ENCODE data around the gene KPNB1.

KPNB1 gene

DNA sequence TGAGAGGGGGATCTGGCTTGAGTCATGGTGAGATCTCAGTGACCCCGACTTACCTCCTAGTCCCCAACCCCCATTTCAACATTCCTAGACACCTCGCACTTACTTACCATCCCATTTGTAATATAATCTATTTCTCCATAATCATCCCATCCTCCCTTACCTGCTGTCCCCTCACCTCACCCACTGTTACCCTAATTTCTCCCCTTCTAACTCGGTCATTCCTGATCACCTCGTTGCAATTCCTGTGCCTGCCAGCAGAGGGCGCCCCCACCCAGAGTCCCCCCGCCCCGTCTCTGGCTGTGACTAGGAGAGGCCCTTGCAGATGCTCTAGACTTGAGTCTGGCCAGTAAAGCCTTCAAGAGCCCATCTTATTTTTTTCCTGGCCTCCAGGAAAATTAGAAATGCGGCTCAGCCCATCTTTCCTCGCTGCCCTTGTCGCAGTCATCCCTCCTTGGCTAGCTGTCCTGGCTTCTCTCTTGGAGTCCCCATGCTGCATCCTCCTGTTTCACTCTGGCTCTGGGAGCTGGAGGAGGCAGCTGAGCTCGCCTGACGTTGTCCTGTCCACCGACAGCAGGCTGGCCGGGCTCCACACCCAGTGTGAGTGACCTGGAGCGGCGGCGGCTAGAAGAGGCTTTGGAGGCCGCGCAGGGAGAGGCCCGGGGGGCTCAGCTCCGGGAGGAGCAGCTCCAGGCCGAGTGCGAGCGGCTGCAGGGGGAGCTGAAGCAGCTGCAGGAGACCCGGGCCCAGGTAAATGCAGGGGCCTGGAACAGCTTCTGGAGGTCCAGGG, 49.2 kb downstream of the KPNB1 start:
- DNase-seq: peak; percentile 56 to 78 (median 75)

DNA sequence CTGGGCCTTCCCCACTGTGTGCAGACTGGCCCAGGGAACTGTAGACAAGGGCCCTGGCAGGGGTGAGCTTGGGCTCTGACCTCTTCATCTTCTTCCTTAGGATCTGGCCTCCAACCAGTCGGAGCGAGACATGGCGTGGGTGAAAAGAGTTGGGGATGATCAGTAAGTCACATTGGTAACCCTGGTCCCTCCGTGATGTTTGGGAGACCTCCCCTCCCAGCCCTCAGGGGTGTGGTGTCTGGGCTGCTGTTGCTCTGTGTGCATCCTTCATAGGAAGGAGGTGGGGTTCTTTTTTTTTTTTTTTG, 49.8 kb downstream of the KPNB1 start:
- DNase-seq: no peak

DNA sequence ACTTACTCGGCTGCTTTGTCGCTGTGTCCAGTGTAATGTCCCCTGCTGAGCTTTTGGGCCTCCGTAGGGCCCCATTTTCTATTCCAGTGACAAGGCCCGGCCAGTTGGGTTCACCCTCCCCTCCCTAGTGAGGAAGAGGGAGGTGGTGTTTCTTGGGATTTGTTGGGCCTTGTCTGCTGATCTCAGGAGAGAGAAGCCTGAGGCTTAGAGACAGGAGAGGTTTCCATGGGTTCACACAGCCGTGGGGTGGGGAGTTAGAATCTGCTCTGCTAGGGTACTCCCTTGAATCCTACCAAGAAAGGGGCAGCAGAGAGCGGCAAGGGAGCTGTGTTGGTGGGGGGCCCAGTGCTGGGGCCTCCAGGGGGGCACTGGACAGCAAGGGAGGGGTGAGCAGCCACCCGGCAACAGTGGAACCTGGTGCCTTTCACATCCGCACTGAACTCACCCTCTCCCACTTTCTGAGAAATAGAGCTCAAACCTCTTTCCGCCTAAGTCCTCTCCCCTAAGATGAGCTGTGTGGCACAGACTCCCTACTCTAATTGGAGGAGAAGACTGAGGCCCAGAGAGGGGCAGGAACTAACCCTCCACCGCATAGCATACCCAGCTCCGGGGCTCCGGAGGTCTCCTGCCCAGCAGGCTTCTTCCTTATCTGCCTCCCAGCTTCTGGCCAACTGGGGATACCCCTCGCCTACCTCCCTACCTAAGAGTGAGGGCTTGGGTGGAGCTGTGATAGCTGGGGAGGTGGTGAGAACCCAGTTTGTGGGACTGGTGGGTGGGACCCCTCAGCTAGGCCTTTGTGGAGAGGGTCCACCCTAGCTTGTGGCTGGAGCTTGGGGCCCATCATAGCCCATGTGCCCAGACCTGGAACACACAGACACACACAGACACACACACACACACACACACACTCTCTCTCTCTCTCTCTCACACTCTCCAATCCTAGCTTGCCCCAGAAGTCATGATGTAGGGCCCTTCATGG, 51.0 kb downstream of the KPNB1 start:
- no peak for DNase-seq

DNA sequence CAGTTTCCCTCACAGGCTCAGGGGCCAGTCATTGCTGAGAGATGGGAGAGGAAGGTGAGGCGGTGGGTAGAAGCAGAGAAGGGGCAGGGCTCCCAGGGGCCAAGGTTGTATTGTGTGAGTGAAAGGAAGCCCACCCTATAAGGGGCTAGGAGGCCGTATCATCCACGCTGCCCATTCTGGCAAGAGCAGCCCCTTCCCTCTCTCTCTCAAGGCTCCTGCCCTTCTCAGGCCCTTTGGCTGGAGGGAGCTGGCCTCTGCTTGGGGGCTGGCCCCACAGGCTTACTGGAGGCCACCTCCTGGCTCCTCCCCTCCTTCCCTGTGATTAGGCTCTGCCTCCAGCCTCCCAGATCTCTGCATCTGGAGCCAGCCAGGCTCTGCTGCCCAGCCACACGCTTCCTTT, 51.9 kb downstream of the KPNB1 start:
- DNase-seq: no peak

DNA sequence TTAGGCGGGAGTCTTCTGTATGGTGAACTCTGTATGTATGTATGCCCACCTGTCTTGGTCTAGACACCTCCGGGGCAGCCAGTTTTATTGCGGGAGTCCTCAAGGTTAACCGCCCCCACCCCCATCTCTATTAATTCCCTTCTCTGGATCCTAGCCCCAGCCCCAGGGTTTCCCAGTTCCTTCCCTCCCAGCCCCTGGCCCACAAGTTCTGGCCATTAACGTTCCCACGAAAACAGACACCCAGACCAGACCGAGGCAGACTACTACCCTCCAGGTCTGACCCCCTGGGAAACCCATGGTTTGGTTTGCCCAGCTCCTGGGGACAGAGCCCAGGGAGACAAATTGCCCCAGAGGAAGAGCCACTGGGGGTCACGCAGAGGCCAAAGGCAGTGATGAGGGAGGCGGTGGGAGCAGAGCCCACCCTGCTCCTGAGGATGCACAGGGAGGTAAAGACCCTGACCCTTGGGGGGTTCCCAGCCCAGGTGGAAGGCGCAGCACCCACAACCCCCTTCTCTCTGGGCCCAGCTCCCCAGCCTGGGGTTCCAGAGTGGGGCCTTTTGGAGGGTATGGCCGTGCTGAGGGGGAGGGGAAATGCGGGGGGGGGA, 52.8 kb downstream of the KPNB1 start:
- DNase-seq: no peak

DNA sequence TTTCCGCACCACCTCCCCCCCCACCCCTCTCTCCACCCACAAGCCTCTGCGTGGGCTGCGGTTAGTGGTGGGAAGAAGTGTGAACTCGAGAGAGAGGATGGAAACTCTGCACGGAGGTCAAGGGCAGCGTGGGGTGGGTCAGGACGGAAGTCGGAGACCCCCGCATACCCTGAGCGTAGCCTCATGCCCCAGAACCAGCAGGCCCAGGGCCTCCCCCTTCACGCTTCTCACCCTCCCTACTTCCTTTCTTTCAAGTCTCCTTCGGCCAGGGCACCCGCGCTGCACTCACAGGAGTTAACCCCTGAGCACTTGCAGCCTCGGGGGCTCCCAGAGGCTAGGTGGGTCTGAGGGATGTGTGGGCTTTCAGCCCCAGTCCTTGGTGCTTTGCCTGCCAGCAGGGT, 53.5 kb downstream of the KPNB1 start:
- DNase-seq: peak in 2 of 3 donors; percentile 30 to 44

DNA sequence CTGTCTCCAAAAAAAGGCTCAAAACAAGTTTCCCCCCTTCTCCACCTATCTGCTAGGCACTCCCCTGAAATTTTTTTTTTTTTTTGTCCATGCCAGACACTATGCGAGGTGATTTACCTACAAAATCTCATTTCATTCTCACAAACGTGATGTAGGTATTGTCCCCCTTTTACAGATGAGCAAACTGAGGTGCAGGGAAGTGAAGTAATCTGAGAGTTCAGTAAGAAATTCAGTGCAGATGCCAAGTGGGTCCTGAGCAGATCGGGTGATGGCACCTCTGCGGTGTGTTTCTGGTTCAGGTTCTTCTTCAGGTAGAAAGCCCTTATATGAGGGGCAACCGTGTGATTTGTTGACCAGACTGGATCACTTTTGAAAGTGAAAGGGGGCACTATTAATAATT, 54.0 kb downstream of the KPNB1 start:
- DNase-seq: no peak

DNA sequence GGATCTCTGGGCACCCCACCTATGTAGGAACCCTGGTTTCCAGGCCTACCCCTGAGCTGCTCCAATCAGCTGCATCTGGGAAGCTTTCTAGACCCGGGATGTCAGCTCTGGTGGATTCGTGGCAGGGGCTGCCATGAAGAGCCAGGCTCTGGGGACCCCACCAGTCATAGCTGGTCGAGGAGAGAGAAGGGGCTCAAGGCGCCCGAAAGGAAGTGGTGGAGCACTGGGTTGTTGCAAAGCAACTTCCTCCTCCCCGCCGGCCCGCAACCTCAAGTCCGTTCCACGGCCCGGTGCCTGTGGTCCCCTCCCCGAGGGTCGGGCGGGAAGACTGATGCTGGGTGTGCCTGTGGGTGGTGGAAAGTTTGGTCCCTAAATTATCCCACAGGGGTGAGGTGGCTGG, 54.4 kb downstream of the KPNB1 start:
- peak in 2 of 3 donors; percentile 39 to 55 for DNase-seq

DNA sequence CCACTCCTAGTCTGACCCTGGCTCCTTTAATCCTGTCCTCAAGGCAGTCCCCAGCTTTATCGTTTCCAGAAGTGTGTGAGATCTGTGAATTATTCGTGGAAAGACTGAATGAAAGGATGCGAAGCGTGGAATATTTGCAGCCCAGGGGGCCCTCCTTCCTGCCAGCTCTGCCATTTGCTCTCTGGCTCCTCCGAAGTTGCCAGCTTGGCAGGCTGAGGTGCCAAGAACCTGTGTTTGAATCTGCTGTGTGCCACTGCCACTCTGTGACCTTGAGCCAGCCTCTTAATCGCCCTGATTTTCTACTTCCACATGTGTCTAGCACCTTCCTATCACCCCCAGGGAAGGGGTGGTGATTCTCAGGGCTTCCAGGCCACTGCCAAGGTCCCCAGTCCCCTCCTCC, 55.0 kb downstream of the KPNB1 start:
- DNase-seq: no peak

DNA sequence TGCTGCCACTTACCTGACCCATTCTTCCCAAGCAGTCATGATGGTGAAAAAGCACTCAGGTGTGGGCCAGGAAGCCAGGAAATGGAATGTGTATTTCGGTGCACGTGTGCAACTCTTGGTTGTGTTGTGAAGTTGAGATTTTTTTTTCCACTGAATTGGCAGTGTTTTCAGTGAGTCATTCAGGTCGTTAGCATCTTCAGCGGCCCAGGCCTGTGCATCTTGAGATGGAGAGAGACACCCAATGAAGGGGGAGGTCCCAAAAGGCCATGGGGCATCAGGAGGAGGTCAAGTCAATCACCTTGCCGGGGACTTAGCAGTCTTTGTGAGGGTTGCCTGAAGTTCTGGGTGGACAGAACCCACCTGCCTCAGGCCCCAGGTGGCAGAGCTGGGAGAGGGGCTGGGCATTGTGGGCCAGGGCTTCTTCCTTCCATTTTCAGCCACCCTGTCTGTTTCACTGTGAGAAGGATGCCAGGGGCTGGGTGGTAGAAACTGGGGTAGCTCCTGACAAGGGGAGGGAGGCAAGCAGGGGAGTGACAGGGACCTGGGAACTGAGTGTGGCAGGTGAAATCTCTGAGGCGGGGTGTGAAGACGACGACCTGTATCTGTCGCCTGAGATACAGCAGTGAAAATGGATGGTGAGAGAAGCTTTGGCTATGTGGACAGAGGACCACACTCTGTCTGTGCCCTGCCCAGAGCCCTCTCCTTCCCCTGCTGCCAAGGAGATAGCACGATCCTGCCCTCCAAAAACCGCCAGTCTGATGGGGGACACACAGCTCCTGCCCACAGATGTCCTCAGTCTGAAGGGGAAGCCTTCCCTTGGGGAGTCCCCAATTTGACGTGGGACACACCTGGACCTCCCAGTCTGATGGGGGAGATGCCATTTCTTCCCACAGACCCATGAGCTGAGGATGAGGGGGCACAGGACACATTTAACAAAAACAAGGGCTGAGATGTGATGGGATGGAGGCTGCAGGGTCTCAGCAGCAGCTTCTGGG, 56.1 kb downstream of the KPNB1 start:
- no peak for DNase-seq

DNA sequence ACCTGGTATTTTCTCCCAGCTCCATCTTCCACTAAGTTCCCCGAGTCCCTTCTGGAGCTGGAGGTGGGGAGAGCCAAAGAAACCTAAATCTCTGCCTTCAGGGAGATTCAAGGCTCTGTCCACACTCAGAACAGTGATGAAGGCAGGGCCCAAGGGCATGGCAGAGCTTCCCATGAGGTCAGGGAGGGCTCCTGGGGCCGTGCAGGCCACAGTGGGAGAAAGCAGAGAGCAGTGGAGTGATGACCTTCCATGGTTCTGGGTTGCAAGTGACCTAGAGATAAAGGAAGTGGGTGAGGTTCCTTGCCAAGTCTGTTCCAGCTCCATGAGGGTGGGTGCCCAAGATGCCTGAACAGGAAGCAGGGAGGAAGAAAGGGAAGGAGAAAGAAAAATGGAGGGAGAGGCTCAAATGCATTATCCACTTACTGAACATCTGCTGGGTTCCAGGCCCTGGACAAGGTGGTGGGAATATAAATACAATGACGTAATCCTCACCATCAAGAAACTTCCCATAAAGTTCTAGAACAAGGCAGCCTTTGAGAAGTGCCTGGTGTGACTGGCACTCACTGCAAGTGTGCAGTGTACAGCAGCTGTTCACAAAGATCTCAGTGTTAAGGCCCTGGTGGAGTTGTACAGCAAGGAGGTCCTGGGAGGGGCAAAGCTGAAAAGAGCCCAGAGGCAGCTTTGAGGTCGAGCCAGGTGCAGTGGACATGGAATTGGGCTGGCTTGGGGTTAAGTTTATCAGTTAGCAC, 57.5 kb downstream of the KPNB1 start:
- DNase-seq: no peak

DNA sequence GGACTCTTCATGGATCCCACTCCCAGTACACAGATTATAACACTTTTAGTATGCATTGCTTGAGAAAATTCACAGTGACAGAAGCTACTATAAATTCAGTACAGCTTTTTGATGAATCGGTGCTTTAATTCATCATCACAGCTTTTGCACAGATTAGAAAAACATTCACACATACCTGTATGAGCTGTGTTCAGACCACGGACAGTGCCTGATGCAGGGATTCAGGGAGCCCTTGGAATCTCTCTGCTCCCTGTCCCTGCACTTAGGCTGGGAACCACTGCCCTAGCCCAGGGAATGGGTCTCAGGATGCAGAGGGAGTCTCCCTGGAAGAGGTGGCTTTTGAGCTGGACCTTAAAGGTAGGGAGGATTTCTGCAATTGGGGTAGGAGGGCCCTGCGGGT, 58.2 kb downstream of the KPNB1 start:
- DNase-seq: no peak

DNA sequence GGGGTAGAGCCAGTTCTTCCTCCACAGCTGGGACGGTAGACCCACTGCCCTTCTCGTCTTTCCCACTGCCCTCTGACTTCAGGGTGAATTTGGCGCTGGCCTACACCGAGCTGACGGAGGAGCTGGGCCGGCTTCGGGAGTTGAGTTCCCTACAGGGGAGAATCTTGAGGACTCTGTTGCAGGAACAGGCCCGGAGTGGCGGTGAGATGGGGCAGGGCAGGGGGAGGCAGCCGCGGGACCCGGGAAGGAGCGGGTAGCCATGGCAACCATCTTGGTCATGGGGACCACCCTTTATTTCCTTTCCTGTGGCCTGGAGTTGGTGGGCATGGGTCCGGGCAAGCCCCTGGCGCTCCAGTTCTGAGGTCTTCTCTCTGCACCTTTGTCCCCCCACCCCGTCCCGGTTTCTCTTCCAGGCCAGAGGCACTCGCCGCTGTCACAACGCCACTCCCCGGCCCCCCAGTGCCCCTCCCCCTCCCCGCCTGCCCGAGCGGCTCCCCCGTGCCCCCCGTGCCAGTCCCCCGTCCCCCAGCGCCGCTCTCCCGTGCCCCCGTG, 58.7 kb downstream of the KPNB1 start:
- DNase-seq: no peak

DNA sequence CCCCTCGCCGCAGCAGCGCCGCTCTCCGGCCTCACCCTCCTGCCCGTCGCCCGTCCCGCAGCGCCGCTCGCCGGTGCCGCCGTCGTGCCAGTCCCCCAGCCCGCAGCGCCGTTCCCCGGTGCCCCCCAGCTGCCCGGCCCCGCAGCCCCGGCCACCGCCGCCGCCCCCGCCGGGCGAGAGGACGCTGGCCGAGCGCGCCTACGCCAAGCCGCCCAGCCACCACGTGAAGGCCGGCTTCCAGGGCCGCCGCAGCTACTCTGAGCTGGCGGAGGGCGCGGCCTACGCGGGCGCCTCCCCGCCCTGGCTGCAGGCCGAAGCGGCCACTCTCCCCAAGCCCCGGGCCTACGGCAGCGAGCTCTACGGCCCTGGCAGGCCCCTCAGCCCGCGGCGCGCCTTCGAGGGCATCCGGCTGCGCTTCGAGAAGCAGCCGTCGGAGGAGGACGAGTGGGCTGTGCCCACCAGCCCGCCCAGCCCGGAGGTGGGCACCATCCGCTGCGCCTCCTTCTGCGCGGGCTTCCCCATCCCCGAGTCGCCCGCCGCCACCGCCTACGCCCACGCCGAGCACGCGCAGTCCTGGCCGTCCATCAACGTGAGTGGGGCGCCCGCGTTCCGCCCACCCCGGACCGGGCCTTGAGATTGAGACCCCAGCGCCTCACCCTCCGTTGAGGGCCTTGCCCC, 59.3 kb downstream of the KPNB1 start:
- no peak for DNase-seq

DNA sequence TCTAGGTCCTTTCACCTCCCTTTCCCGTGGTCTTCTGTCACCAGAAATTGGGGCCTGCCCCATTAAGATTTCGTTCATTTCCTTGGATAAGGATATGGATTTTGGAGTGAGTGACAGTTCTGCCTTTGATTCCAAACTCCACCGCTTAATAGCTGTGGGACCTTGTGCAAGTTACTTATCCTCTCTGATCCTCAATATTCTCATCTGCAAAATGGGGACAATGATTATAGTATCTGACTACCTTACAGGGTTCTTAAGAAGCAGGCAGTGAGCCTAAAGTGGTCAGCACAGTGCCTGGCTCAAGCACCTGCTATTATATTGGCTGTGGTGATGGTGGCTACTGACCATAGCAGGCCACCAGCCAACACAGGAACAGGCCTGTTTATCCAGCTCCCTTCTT, 59.9 kb downstream of the KPNB1 start:
- no peak for DNase-seq

DNA sequence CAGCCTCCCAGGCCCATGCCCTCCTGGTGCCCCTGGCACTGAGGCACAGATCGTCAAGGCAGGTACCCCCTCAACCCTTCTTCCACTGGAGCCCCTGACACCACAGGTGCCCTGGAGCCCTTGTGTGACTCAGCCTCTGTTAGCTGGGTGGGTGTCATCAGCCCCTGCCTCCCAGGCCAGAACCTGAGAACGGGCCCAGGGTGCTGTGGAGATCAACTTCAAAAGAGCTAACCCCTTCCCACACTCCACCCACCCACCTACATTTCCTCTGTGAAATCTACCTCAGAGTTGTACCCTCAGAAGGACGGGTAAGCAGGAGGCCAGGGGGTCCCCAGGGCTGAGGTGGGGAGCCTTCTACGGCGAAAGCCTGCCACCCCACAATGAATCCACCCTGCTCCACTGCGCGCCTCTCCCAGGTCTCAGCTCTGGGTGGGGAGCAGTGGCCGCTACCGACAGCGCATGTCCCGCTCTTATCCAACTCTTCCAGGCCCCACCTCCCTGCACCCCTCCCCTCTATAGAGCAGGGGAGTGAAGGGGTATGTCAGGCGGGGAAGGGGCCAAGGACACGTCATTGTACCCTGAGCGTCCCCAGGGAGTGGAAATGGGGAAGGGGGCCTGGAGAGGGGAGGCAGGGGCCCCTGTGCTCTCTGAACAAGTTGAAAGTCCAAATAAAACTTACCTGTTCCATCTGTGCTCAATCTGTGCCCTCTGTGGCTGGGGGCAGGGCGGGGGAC, 61.8 kb downstream of the KPNB1 start:
- no peak for DNase-seq

DNA sequence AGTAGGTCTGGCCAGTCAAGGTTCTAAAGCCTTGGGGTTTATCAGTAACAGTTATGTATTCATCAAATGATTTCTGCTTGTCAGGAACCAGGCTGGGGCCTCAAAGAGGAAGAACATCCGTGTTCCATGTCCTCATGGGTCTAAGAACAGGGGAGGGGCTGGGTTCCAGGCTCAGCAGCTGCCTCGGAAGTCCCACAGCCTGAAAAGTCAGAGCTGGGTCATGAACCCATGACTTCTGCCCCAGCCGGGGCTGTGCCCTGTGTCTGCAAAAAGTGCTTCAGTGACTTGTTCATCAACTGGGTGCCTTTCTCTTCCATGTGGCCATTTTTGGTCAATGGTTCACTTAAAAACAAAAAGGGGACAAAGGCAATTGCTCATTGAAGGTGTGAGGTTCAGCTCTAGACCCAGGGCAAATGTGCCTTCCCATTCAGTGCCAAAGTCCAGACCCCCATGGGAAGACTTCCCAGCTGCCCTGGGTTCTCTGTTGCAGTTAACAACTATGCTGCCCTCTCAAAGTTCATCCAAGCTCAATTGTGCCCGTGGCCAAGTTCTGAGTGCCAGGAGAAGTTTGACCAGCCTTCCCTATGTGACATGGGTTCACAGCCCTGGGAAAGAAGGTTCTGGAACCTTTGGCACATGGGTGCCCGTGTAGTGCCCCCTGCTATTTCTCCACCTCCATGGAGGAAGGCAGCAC, 62.8 kb downstream of the KPNB1 start:
- DNase-seq: peak; percentile 77 to 80 (median 80)

DNA sequence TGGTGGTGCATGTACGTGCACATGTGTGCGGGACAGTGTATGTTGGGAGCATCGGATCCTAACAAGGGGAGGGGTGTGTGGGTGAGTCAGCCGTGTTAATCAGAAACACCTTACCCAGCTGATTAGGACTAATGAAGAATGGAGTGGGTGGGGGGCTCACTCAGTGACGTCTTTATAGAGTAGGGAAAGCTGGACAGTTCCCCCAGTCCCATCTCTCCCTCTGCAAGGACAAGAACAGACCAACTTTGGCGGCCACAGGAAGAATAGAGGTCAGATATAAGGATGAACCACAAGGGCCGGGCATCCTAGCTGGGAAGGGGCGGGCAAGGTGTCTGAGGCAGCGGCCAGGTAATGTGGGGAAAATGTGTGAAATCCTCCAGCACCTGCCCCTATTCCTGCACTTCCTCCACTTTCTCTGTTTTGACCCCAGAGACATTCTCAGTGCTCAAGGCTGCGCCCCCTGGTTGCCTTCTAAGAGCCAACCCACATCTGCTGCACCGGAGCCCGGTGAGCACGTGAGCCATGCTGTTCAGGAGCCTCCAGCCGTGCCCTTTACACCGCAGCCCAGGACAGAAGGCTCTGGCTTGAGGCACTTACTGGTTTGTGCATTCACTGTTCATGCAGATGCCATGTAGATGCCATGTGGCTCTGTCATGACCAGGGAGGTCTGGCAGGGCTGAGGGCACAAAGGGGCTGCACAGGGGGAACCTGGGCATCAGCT, 64.4 kb downstream of the KPNB1 start:
- no peak for DNase-seq

Data from suppressor macrophage treated with lipopolysaccharide for 1 hour (primary cell).